ENCODE data around the gene RUNX1. TPM values are rescaled to one million over a fixed set of nuclear protein-coding genes. Genes with fewer than 3 reads are reported as not detected.

RUNX1 gene
- total RNA-seq, 1 experiment from 2014 or later: 55.2 TPM

DNA sequence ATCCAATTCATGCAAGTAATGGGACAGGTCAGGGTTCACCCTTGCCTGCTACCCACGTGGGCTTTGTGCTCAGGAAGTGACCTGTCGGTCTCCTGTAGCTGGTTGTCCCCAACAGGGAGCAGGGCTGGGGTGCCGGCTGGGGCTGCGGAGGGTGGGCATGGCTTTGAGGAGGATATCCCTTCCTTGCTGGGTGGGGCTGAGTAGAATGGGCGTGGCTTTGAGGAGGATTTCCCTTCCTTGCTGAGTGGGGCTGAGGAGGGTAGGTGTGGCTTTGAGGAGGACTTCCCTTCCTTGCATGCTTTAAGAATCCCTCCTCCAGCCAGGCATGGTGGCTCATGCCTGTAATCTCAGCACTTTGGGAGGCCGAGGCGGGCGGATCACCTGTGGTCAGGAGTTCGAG lies 229.1 kb downstream of the RUNX1 start:
- no peak overlapping the region for H3K4me2 ChIP-seq (ENCODE audit: low read length)
- H3K4me1 ChIP-seq (ENCODE audit: insufficient read depth, low read length): peaks cover 8% of the 10 kb centered on the region; the same call in 1 of the 2 replicates
- no peak for TF ChIP-seq EZH2phosphoT487 (IDR thresholded peaks at IDR 0.05; ENCODE audit: borderline replicate concordance, low read length)
- no peak for TF ChIP-seq EZH2 (IDR thresholded peaks at IDR 0.05; ENCODE audit: low read length, unreplicated experiment)
- TF ChIP-seq CTCF (conservative IDR thresholded peaks at IDR 0.05; ENCODE audit: low read depth, low read length): no peak
- H3K27ac ChIP-seq (ENCODE audit: low read length): no peak overlapping the region
- no peaks in the 10 kb centered on the region for H3K9me3 ChIP-seq (ENCODE audit: low read length)
- ATAC-seq: no peak
- no peaks in the 10 kb centered on the region for H3K27me3 ChIP-seq (ENCODE audit: low read length)
- BruUV-seq (replicated peaks): no TSS peak
- no peaks in the 10 kb centered on the region for H4K20me1 ChIP-seq (ENCODE audit: low read length)
- peaks cover 19% of the 10 kb centered on the region; the same call in 1 of the 2 replicates for H3K79me2 ChIP-seq (ENCODE audit: low read length)
- ChIA-PET POLR2A (ENCODE audit: unreplicated experiment) (no interaction called here), CTCF (no interaction called here)
- DNase-seq: no peak
- H3K9ac ChIP-seq (ENCODE audit: low read length): no peak overlapping the region
- peaks cover 87% of the 10 kb centered on the region for H3K36me3 ChIP-seq (ENCODE audit: low read depth, low read length)
- no peaks in the 10 kb centered on the region for H3K9me2 ChIP-seq (replicated peaks; ENCODE audit: low read length)
- H3K4me3 ChIP-seq (ENCODE audit: low read length): no peak overlapping the region
- intact Hi-C loops (cut with micrococcal nuclease): no loop called here
- no peaks in the 10 kb centered on the region for H3F3A ChIP-seq (ENCODE audit: low read length, unreplicated experiment)
- H2AFZ ChIP-seq (ENCODE audit: low read length): no peak overlapping the region

DNA sequence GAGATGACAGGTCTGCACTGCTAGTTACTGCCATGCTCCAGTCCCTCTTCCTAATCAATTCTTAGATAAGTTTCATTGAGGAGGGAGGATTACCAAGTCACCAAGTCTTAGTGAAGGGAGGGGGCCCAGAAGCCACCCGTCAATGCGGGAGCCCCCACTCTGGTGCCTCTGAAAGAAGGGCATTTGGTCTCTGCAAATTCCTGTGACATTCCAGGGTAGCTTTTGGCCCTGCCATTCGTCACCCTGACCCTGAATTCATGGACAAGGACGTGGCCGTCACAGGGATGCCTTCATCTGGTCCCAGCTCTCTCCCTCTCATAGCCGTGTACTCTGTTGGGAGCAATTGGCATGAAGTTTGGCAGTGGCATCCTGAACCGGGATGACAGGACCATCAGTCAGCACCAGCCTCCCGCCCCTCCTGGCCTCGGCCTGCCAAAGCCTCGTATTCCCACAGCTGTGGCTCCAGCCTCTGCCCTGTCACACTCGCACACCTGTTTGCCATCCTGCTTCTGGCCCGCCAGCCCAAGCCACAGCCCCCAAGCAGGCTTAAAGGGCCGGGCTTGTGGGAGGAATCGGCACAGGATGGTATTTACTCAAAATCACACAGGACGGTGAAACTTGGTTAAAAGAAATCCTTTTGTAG lies 229.6 kb downstream of the RUNX1 start:
- H3K9ac ChIP-seq (ENCODE audit: low read length): no peak overlapping the region
- TF ChIP-seq EZH2 (IDR thresholded peaks at IDR 0.05; ENCODE audit: low read length, unreplicated experiment): no peak
- TF ChIP-seq EZH2phosphoT487 (IDR thresholded peaks at IDR 0.05; ENCODE audit: borderline replicate concordance, low read length): no peak
- no peak for TF ChIP-seq CTCF (conservative IDR thresholded peaks at IDR 0.05; ENCODE audit: low read depth, low read length)
- no peak overlapping the region for H2AFZ ChIP-seq (ENCODE audit: low read length)
- peaks cover 17% of the 10 kb centered on the region; the same call in 1 of the 2 replicates for H3K79me2 ChIP-seq (ENCODE audit: low read length)
- H3K4me2 ChIP-seq (ENCODE audit: low read length): no peak overlapping the region
- CTCF ChIA-PET: no interaction called here
- ATAC-seq (no peak), DNase-seq (no peak)
- no peak overlapping the region for H3K27ac ChIP-seq (ENCODE audit: low read length)
- peaks cover 87% of the 10 kb centered on the region for H3K36me3 ChIP-seq (ENCODE audit: low read depth, low read length)
- H4K20me1 ChIP-seq (ENCODE audit: low read length): no peaks in the 10 kb centered on the region
- intact Hi-C loops (cut with micrococcal nuclease): no loop called here
- H3F3A ChIP-seq (ENCODE audit: low read length, unreplicated experiment): no peaks in the 10 kb centered on the region
- H3K9me3 ChIP-seq (ENCODE audit: low read length): no peaks in the 10 kb centered on the region
- no TSS peak for BruUV-seq (replicated peaks)
- no peak overlapping the region for H3K4me3 ChIP-seq (ENCODE audit: low read length)
- POLR2A ChIA-PET (ENCODE audit: unreplicated experiment): no interaction called here
- H3K9me2 ChIP-seq (replicated peaks; ENCODE audit: low read length): no peaks in the 10 kb centered on the region
- peaks cover 13% of the 10 kb centered on the region for H3K4me1 ChIP-seq (ENCODE audit: insufficient read depth, low read length)
- no peaks in the 10 kb centered on the region for H3K27me3 ChIP-seq (ENCODE audit: low read length)

GRCh38 chr21:34818662-34819158 lies 230.4 kb downstream of the RUNX1 start:
- Histone ChIP-seq H3K4me1 (ENCODE audit: insufficient read depth, low read length) (peaks cover 21% of the 10 kb centered on the region), H3K27me3 (ENCODE audit: low read length) (no peaks in the 10 kb centered on the region), H3K4me3 (ENCODE audit: low read length) (no peak overlapping the region), H3K9me2 (replicated peaks; ENCODE audit: low read length) (no peaks in the 10 kb centered on the region), H3K9ac (ENCODE audit: low read length) (no peak overlapping the region), H4K20me1 (ENCODE audit: low read length) (no peaks in the 10 kb centered on the region), H3F3A (ENCODE audit: low read length, unreplicated experiment) (no peaks in the 10 kb centered on the region), H2AFZ (ENCODE audit: low read length) (no peak overlapping the region), H3K79me2 (ENCODE audit: low read length) (peaks cover 16% of the 10 kb centered on the region; the same call in 1 of the 2 replicates), H3K27ac (ENCODE audit: low read length) (no peak overlapping the region), H3K4me2 (ENCODE audit: low read length) (no peak overlapping the region), H3K9me3 (ENCODE audit: low read length) (no peaks in the 10 kb centered on the region), H3K36me3 (ENCODE audit: low read depth, low read length) (peaks cover 84% of the 10 kb centered on the region)
- DNase-seq (no peak), ATAC-seq (no peak)
- ChIA-PET POLR2A (ENCODE audit: unreplicated experiment) (no interaction called here), CTCF (no interaction called here)
- BruUV-seq (replicated peaks): no TSS peak
- no peak for TF ChIP-seq EZH2phosphoT487 (IDR thresholded peaks at IDR 0.05; ENCODE audit: borderline replicate concordance, low read length)
- TF ChIP-seq EZH2 (IDR thresholded peaks at IDR 0.05; ENCODE audit: low read length, unreplicated experiment): no peak
- no peak for TF ChIP-seq CTCF (conservative IDR thresholded peaks at IDR 0.05; ENCODE audit: low read depth, low read length)
- intact Hi-C loops (cut with micrococcal nuclease): no loop called here
